Measurements from ENCODE around the gene OXTR.

Gene OXTR

DNA sequence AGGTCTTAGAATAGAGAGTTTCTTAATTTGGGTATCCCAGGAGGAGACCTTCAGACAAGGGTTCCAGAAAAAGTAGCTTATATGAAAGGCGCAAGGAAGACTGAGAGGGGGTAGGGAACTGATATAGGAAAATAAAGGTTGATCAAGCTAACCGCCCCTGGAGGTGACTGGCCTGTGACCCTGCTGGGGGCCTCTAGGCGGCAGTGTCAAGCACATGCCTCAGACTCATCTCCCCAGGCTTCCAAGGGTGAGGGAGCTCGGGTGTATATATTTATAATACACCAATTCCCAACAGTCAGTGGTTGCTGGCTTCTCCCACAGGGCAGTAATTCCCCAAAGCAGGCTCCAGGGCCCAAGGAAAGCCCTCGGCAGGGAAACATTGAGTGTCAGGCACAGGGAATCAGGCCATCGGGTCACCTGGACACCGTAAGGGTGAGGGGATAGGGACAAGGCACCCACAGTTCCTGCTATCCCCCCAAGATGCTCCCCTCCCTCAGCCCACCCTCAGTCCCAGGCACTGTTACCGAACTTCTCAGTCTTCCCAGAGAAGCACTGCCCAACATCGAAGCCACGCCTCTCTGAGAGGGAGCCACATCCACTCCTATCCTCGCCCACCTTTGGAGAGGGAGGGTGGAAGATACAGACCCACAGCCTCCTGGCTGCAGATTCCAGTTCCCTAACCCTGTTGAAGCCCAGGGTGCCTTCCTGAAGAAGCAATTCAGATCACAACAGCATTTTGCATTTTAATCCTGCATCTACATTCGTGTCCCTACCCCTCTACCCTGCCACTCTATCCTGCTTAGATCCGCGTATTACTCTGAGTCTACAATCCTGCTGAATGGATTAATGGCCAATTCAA, 55.3 kb downstream of the OXTR start:
- H3K4me3 ChIP-seq (ENCODE audit: low read length in 2 of 2) = no peak overlapping the region
- no peak overlapping the region for H3K9ac ChIP-seq (ENCODE audit: low read depth in 1 of 2, low read length in 2 of 2)
- no peaks in the 10 kb centered on the region for H3K9me3 ChIP-seq (ENCODE audit: control insufficient read depth in 2 of 2, low read length in 2 of 2)
- no peaks in the 10 kb centered on the region for H3K27me3 ChIP-seq (ENCODE audit: control insufficient read depth in 2 of 2, insufficient read depth in 2 of 2, low read length in 2 of 2)
- no peaks in the 10 kb centered on the region for H3K36me3 ChIP-seq (ENCODE audit: control insufficient read depth in 2 of 2, insufficient read depth in 2 of 2, low read length in 2 of 2)
- no peaks in the 10 kb centered on the region for H3K4me1 ChIP-seq (ENCODE audit: control insufficient read depth in 2 of 2, insufficient read depth in 2 of 2, low read length in 2 of 2)
- no peak overlapping the region for H3K27ac ChIP-seq (ENCODE audit: low read depth in 2 of 2, low read length in 2 of 2)

DNA sequence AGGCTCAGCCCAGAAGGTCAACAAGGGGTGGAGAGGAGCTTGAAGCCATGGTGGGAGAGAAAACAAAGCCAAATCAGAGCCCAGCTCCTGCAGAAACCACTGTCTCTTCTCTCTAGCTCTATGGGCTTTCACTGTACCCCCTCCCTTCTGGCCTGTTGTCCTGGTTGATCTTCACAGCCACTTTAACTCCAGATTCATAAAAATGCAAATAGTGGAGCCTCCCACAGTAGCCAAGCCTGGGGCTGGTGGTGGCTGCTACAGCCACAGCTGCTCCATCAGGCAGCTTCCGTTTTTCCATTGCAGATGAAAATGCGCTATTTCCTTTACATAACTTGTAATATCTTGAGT, 56.5 kb downstream of the OXTR start:
- Histone ChIP-seq H3K9me3 (ENCODE audit: control insufficient read depth in 2 of 2, low read length in 2 of 2) (no peaks in the 10 kb centered on the region), H3K4me3 (ENCODE audit: low read length in 2 of 2) (no peak overlapping the region), H3K36me3 (ENCODE audit: control insufficient read depth in 2 of 2, insufficient read depth in 2 of 2, low read length in 2 of 2) (no peaks in the 10 kb centered on the region), H3K27me3 (ENCODE audit: control insufficient read depth in 2 of 2, insufficient read depth in 2 of 2, low read length in 2 of 2) (no peaks in the 10 kb centered on the region), H3K27ac (ENCODE audit: low read depth in 2 of 2, low read length in 2 of 2) (no peak overlapping the region), H3K4me1 (ENCODE audit: control insufficient read depth in 2 of 2, insufficient read depth in 2 of 2, low read length in 2 of 2) (no peaks in the 10 kb centered on the region), H3K9ac (ENCODE audit: low read depth in 1 of 2, low read length in 2 of 2) (no peak overlapping the region)

- H3K9ac ChIP-seq (ENCODE audit: low read depth in 1 of 2, low read length in 2 of 2) = no peak overlapping the region
- H3K27me3 ChIP-seq (ENCODE audit: control insufficient read depth in 2 of 2, insufficient read depth in 2 of 2, low read length in 2 of 2) = no peaks in the 10 kb centered on the region
- H3K9me3 ChIP-seq (ENCODE audit: control insufficient read depth in 2 of 2, low read length in 2 of 2) = no peaks in the 10 kb centered on the region
- H3K27ac ChIP-seq (ENCODE audit: low read depth in 2 of 2, low read length in 2 of 2) = no peak overlapping the region
- H3K4me3 ChIP-seq (ENCODE audit: low read length in 2 of 2) = no peak overlapping the region
- H3K4me1 ChIP-seq (ENCODE audit: control insufficient read depth in 2 of 2, insufficient read depth in 2 of 2, low read length in 2 of 2) = no peaks in the 10 kb centered on the region
- no peaks in the 10 kb centered on the region for H3K36me3 ChIP-seq (ENCODE audit: control insufficient read depth in 2 of 2, insufficient read depth in 2 of 2, low read length in 2 of 2)
Observed at GRCh38 chr3:8712045-8712907, 57.1 kb downstream of the OXTR start.

DNA sequence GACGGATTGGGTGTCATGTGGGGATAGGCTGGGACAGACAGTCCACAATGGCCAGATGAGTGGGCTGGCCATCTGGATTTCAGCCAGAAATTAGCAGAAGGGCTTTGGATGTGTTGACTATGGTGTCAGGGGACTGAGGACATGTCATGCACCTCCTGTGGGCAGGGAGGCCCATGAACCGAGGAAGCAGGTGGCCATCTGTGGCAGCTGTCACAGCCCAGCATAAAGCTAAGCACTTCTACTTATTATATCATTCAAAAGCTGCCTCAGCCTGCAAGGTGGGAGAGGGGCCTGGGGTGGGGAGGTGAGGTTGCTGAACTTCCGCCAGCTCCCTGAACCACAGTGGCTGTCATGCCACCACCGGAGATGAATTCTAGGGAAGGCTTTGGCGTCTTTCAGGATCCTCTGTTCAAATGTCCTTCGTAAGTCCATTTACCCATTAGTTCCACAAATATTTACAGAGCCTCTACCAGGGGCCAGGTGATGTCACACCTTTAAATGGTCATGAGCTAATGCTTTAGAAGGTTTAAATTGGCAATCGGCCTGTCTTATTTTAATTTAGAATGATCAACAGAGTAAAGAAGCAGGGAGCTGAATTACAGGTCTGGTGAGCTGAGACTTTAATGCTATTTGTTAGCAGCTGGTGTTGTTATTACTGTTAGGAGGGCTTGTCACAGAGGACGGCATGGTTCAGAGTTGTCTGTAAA, 59.5 kb downstream of the OXTR start:
- Histone ChIP-seq H3K4me3 (ENCODE audit: low read length in 2 of 2) (no peak overlapping the region), H3K27me3 (ENCODE audit: control insufficient read depth in 2 of 2, insufficient read depth in 2 of 2, low read length in 2 of 2) (no peaks in the 10 kb centered on the region), H3K9ac (ENCODE audit: low read depth in 1 of 2, low read length in 2 of 2) (no peak overlapping the region)

DNA sequence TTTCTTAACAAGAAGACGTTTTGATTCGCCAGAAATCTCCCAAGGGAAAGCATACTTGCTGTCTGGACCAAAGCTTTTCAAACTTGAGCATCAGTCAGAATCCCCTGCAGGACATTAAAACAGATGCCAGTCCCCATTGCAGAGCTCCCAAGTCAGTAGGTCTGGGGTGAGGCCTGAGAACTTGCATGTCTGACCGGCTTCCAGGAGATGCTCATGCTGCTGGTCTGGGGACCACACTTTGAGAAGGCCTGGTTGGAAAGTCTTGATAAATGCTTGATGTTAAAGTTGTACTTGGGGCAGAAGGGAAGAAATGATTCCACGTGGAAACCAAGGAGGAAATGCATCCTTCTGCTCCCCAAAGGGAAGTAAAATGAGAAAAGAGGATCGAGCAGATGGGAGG, 60.1 kb downstream of the OXTR start:
- Histone ChIP-seq H3K27me3 (ENCODE audit: control insufficient read depth in 2 of 2, insufficient read depth in 2 of 2, low read length in 2 of 2) (no peaks in the 10 kb centered on the region), H3K4me1 (ENCODE audit: control insufficient read depth in 2 of 2, insufficient read depth in 2 of 2, low read length in 2 of 2) (no peaks in the 10 kb centered on the region), H3K9me3 (ENCODE audit: control insufficient read depth in 2 of 2, low read length in 2 of 2) (no peaks in the 10 kb centered on the region), H3K4me3 (ENCODE audit: low read length in 2 of 2) (no peak overlapping the region), H3K36me3 (ENCODE audit: control insufficient read depth in 2 of 2, insufficient read depth in 2 of 2, low read length in 2 of 2) (no peaks in the 10 kb centered on the region), H3K27ac (ENCODE audit: low read depth in 2 of 2, low read length in 2 of 2) (no peak overlapping the region), H3K9ac (ENCODE audit: low read depth in 1 of 2, low read length in 2 of 2) (no peak overlapping the region)

More for the DNA sequence above, 59.5 kb downstream of the OXTR start:
- H3K4me1 ChIP-seq (ENCODE audit: control insufficient read depth in 2 of 2, insufficient read depth in 2 of 2, low read length in 2 of 2) = no peaks in the 10 kb centered on the region
- no peak overlapping the region for H3K27ac ChIP-seq (ENCODE audit: low read depth in 2 of 2, low read length in 2 of 2)
- H3K36me3 ChIP-seq (ENCODE audit: control insufficient read depth in 2 of 2, insufficient read depth in 2 of 2, low read length in 2 of 2) = no peaks in the 10 kb centered on the region
- H3K9me3 ChIP-seq (ENCODE audit: control insufficient read depth in 2 of 2, low read length in 2 of 2) = no peaks in the 10 kb centered on the region

- Histone ChIP-seq H3K9ac (ENCODE audit: low read depth in 1 of 2, low read length in 2 of 2) (no peak overlapping the region), H3K9me3 (ENCODE audit: control insufficient read depth in 2 of 2, low read length in 2 of 2) (no peaks in the 10 kb centered on the region), H3K4me1 (ENCODE audit: control insufficient read depth in 2 of 2, insufficient read depth in 2 of 2, low read length in 2 of 2) (no peaks in the 10 kb centered on the region), H3K27me3 (ENCODE audit: control insufficient read depth in 2 of 2, insufficient read depth in 2 of 2, low read length in 2 of 2) (no peaks in the 10 kb centered on the region), H3K36me3 (ENCODE audit: control insufficient read depth in 2 of 2, insufficient read depth in 2 of 2, low read length in 2 of 2) (no peaks in the 10 kb centered on the region), H3K27ac (ENCODE audit: low read depth in 2 of 2, low read length in 2 of 2) (no peak overlapping the region), H3K4me3 (ENCODE audit: low read length in 2 of 2) (no peak overlapping the region)
Observed at GRCh38 chr3:8705575-8705974, 63.8 kb downstream of the OXTR start.

DNA sequence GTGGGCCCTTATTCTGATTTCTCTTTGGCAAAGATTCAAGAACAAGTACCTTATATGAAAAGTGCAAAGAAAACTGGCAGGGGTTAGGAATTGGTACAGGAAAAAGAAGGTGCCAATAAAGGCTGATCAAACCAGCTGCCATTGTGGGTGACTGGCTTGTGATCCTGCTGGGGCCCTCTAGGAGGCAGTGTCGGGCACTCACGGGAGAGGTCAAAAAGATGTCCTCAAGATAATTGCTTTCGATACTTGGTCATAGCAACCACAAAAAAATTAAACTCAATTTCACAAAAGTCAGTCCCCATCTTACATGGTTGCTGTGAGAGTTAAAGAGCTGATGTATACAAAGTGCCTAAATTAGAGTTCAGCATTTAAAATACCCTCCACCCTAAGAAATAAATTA, 66.9 kb downstream of the OXTR start:
- H3K9ac ChIP-seq (ENCODE audit: low read depth in 1 of 2, low read length in 2 of 2) = no peak overlapping the region
- no peaks in the 10 kb centered on the region for H3K27me3 ChIP-seq (ENCODE audit: control insufficient read depth in 2 of 2, insufficient read depth in 2 of 2, low read length in 2 of 2)
- no peaks in the 10 kb centered on the region for H3K9me3 ChIP-seq (ENCODE audit: control insufficient read depth in 2 of 2, low read length in 2 of 2)
- H3K36me3 ChIP-seq (ENCODE audit: control insufficient read depth in 2 of 2, insufficient read depth in 2 of 2, low read length in 2 of 2) = no peaks in the 10 kb centered on the region
- H3K4me1 ChIP-seq (ENCODE audit: control insufficient read depth in 2 of 2, insufficient read depth in 2 of 2, low read length in 2 of 2) = no peaks in the 10 kb centered on the region
- H3K4me3 ChIP-seq (ENCODE audit: low read length in 2 of 2) = no peak overlapping the region
- H3K27ac ChIP-seq (ENCODE audit: low read depth in 2 of 2, low read length in 2 of 2) = no peak overlapping the region

All from mucosa of rectum (tissue), 2 donors.